GM12878 (cell line): ENCODE measurements around the gene FERMT3. TPM values are rescaled to one million over a fixed set of nuclear protein-coding genes. Genes with fewer than 3 reads are reported as not detected.

ENCODE experiments used
- BRCA1 ChIP-seq: IDR thresholded peaks from 2 replicates; pipeline ENCODE4 v1.6.1; 2011; ENCODE audit warnings: low read depth, low read length, improper control_type of control experiment
- CBX3 ChIP-seq: fragments of 200-600 bp; sonication (generic); IDR thresholded peaks from 2 replicates; pipeline ENCODE4 v1.6.1; 2016; ENCODE audit warnings: low read depth, borderline replicate concordance
- CEBPB ChIP-seq, 2 experiments: fragments of 150-350 bp in 1 of 2; IDR thresholded peaks; 2 replicates each; pipeline ENCODE4 v1.6.1; 2012 to 2014; ENCODE audit warnings: low read depth in 2 of 2, low read length in 2 of 2, borderline replicate concordance in 1 of 2, inconsistent platforms in 1 of 2
- EZH2 ChIP-seq: IDR thresholded peaks from 2 replicates; pipeline ENCODE4 v1.6.1; 2012; ENCODE audit warnings: low read depth, mild to moderate bottlenecking, control low read depth, inconsistent platforms, low read length, borderline replicate concordance; ENCODE audit not compliant: control insufficient read depth
- FOXK2 ChIP-seq: fragments of 450-650 bp; IDR thresholded peaks from 2 replicates; pipeline ENCODE4 v1.6.1; 2017; ENCODE audit warnings: mild to moderate bottlenecking, moderate library complexity
- PAX5 ChIP-seq: IDR thresholded peaks from 2 replicates; pipeline ENCODE4 v1.6.1; 2011; ENCODE audit warnings: low read depth, low read length, borderline replicate concordance
- POLR2A ChIP-seq: IDR thresholded peaks from 2 replicates; pipeline ENCODE4 v1.6.1; 2011; ENCODE audit warnings: low read depth, mild to moderate bottlenecking, low read length
- POU2F2 ChIP-seq: IDR thresholded peaks from 3 replicates; pipeline ENCODE4 v1.6.1; 2011; ENCODE audit warnings: low read depth, mild to moderate bottlenecking, low read length, borderline replicate concordance
- RAD51 ChIP-seq: fragments of 450-650 bp; IDR thresholded peaks from 2 replicates; pipeline ENCODE4 v1.6.1; 2016; ENCODE audit warnings: moderate library complexity, mild to moderate bottlenecking, inconsistent platforms
- SPI1 ChIP-seq: IDR thresholded peaks from 2 replicates; pipeline ENCODE4 v1.6.1; 2011; ENCODE audit warnings: low read depth, mild to moderate bottlenecking, low read length, moderate library complexity, borderline replicate concordance; ENCODE audit not compliant: insufficient read depth
- SRF ChIP-seq, 2 experiments: IDR thresholded peaks; 2 replicates each; pipeline ENCODE4 v1.6.1; 2011; ENCODE audit warnings: low read depth in 2 of 2, low read length in 2 of 2, mild to moderate bottlenecking in 1 of 2, moderate library complexity in 1 of 2
- STAT3 ChIP-seq: IDR thresholded peaks from 2 replicates; pipeline ENCODE4 v1.6.1; 2011; ENCODE audit warnings: low read depth, low read length, improper control_type of control experiment
- WRNIP1 ChIP-seq: IDR thresholded peaks from 2 replicates; pipeline ENCODE4 v1.6.1; 2011; ENCODE audit warnings: low read depth, low read length, improper control_type of control experiment, borderline replicate concordance
- ZSCAN29 ChIP-seq: fragments of 450-650 bp; IDR thresholded peaks from 2 replicates; pipeline ENCODE4 v1.6.1; 2017; ENCODE audit warnings: mild to moderate bottlenecking, moderate library complexity
- polyA plus RNA-seq, 11 experiments: library from polyadenylated mRNA; depleted of rRNA in 4 of 11; unstranded in 6 of 11; stranded (reverse) in 5 of 11; fragments of >200 nt; fragmentation: Nextera tagmentation in 4 of 11; fragmentation: Illumina TruSeq in 1 of 11; extraction: Ambion mirVana in 4 of 11; extraction: Trizol in 1 of 11; gene quantifications; 1 replicate in 1 of 11; 2 replicates in 10 of 11; pipeline versions ENCODE4 v1.2.1 to v1.2.3, GENCODE V29; 2011 to 2016; ENCODE audit warnings: inconsistent platforms in 2 of 11, missing spikeins in 2 of 11, low read depth in 1 of 11
- total RNA-seq, 4 experiments: library from RNA; depleted of rRNA in 3 of 4; stranded (reverse); fragments of >200 nt in 3 of 4; fragmentation: Illumina TruSeq in 1 of 4; extraction: Trizol in 1 of 4; gene quantifications; 2 replicates each; pipeline versions ENCODE4 v1.2.1 to v1.2.3, GENCODE V29; 2013 to 2021
- TF ChIP-seq, protein P1 (sequence below): fragments of 450-650 bp; IDR thresholded peaks from 2 replicates; pipeline ENCODE4 v1.6.1; 2018; ENCODE audit warnings: borderline replicate concordance, mild to moderate bottlenecking; ENCODE audit not compliant: partially characterized antibody
- TF ChIP-seq, protein P2 (sequence below): fragments of 450-650 bp; IDR thresholded peaks from 2 replicates; pipeline ENCODE4 v1.6.1; 2016; ENCODE audit warnings: mild to moderate bottlenecking
- TF ChIP-seq, protein P3 (sequence below): IDR thresholded peaks from 2 replicates; pipeline ENCODE4 v1.6.1; 2011; ENCODE audit warnings: borderline replicate concordance, low read depth, mild to moderate bottlenecking, moderate library complexity, mixed read lengths, low read length; ENCODE audit not compliant: insufficient read depth; ENCODE audit errors: extremely low read length
- TF ChIP-seq, protein P4 (sequence below): fragments of 450-650 bp; IDR thresholded peaks from 2 replicates; pipeline ENCODE4 v1.6.1; 2014; ENCODE audit warnings: mild to moderate bottlenecking
- TF ChIP-seq, protein P5 (sequence below): IDR thresholded peaks from 2 replicates; pipeline ENCODE4 v1.6.1; 2012; ENCODE audit warnings: low read depth, low read length, improper control_type of control experiment
- TF ChIP-seq, protein P6 (sequence below): fragments of 450-650 bp; IDR thresholded peaks from 2 replicates; pipeline ENCODE4 v1.6.1; 2017; ENCODE audit warnings: mild to moderate bottlenecking

The FERMT3 gene
- total and polyA plus RNA-seq, 10 of the 15 experiments (the other 5 are each of a cell fraction or from before 2014, with no cell fraction given), result 2.0 to 211 (median 114) TPM

DNA sequence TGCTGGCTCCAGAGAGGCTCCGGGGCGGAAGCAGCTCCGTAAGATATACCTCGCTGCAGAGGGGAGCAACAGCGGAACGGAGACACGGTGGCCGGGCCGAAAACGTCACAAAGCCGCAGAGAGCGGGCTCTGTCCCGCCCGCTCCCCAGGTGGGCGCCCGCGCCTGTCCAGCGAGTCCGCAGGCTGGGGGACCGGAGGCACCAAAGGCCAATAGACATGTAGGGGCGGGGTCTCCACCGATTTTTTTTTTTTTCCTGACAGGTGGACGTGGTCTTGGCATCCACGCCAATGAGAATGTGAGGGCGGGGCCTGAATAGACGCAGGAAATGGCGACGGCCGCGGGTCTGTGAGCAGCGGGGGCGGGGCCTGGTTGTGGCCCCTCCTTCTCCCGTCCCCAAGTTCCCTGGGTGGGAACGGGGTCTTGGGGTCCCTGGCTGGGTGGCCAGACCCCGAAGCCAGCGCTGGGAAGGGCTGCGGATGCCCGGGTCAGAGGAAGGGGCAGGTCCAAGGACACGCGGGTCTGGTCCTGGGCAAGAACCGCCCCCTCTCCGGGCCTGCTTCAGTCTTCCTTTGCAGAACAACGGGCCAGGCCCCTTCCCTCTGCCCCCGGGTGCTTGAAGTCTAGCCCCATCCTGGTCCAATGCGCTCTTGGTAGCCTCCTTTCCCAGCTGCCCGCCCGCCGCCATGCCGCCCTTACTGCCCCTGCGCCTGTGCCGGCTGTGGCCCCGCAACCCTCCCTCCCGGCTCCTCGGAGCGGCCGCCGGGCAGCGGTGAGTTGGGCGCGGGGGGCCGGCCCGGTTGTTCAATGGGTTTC is 23.9 kb downstream of the FERMT3 start, which contains the start of gene DNAJC4 (continued):
- TF ChIP-seq, protein P1, sequence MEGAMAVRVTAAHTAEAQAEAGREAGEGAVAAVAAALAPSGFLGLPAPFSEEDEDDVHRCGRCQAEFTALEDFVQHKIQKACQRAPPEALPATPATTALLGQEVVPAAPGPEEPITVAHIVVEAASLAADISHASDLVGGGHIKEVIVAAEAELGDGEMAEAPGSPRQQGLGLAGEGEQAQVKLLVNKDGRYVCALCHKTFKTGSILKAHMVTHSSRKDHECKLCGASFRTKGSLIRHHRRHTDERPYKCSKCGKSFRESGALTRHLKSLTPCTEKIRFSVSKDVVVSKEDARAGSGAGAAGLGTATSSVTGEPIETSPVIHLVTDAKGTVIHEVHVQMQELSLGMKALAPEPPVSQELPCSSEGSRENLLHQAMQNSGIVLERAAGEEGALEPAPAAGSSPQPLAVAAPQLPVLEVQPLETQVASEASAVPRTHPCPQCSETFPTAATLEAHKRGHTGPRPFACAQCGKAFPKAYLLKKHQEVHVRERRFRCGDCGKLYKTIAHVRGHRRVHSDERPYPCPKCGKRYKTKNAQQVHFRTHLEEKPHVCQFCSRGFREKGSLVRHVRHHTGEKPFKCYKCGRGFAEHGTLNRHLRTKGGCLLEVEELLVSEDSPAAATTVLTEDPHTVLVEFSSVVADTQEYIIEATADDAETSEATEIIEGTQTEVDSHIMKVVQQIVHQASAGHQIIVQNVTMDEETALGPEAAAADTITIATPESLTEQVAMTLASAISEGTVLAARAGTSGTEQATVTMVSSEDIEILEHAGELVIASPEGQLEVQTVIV, result no peak
- TF ChIP-seq, protein P2, sequence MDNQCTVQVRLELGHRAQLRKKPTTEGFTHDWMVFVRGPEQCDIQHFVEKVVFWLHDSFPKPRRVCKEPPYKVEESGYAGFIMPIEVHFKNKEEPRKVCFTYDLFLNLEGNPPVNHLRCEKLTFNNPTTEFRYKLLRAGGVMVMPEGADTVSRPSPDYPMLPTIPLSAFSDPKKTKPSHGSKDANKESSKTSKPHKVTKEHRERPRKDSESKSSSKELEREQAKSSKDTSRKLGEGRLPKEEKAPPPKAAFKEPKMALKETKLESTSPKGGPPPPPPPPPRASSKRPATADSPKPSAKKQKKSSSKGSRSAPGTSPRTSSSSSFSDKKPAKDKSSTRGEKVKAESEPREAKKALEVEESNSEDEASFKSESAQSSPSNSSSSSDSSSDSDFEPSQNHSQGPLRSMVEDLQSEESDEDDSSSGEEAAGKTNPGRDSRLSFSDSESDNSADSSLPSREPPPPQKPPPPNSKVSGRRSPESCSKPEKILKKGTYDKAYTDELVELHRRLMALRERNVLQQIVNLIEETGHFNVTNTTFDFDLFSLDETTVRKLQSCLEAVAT, result no peak; the same call in 1 of the 2 replicates
- TF ChIP-seq CEBPB (IDR thresholded peaks at IDR 0.05; ENCODE audit: borderline replicate concordance in 1 of 2, low read depth in 2 of 2, low read length in 2 of 2) (no peak), FOXK2 (no peak), CBX3 (no peak), BRCA1 (no peak), ZSCAN29 (no peak), POU2F2 (no peak), EZH2 (no peak), WRNIP1 (no peak), POLR2A (peak; percentile 80), STAT3 (no peak), SRF (IDR thresholded peaks at IDR 0.05; ENCODE audit: low read depth in 2 of 2, low read length in 2 of 2) (no peak), PAX5 (peak; percentile 64; the same call in 1 of the 2 replicates), RAD51 (no peak), SPI1 (no peak)
- TF ChIP-seq, protein P3, sequence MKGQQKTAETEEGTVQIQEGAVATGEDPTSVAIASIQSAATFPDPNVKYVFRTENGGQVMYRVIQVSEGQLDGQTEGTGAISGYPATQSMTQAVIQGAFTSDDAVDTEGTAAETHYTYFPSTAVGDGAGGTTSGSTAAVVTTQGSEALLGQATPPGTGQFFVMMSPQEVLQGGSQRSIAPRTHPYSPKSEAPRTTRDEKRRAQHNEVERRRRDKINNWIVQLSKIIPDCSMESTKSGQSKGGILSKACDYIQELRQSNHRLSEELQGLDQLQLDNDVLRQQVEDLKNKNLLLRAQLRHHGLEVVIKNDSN, result no peak
- TF ChIP-seq, protein P4, sequence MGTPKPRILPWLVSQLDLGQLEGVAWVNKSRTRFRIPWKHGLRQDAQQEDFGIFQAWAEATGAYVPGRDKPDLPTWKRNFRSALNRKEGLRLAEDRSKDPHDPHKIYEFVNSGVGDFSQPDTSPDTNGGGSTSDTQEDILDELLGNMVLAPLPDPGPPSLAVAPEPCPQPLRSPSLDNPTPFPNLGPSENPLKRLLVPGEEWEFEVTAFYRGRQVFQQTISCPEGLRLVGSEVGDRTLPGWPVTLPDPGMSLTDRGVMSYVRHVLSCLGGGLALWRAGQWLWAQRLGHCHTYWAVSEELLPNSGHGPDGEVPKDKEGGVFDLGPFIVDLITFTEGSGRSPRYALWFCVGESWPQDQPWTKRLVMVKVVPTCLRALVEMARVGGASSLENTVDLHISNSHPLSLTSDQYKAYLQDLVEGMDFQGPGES, result no peak
- TF ChIP-seq, protein P5, sequence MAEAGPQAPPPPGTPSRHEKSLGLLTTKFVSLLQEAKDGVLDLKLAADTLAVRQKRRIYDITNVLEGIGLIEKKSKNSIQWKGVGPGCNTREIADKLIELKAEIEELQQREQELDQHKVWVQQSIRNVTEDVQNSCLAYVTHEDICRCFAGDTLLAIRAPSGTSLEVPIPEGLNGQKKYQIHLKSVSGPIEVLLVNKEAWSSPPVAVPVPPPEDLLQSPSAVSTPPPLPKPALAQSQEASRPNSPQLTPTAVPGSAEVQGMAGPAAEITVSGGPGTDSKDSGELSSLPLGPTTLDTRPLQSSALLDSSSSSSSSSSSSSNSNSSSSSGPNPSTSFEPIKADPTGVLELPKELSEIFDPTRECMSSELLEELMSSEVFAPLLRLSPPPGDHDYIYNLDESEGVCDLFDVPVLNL, result no peak
- TF ChIP-seq, protein P6, sequence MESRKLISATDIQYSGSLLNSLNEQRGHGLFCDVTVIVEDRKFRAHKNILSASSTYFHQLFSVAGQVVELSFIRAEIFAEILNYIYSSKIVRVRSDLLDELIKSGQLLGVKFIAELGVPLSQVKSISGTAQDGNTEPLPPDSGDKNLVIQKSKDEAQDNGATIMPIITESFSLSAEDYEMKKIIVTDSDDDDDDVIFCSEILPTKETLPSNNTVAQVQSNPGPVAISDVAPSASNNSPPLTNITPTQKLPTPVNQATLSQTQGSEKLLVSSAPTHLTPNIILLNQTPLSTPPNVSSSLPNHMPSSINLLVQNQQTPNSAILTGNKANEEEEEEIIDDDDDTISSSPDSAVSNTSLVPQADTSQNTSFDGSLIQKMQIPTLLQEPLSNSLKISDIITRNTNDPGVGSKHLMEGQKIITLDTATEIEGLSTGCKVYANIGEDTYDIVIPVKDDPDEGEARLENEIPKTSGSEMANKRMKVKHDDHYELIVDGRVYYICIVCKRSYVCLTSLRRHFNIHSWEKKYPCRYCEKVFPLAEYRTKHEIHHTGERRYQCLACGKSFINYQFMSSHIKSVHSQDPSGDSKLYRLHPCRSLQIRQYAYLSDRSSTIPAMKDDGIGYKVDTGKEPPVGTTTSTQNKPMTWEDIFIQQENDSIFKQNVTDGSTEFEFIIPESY, result no peak
